Measurements from ENCODE around the gene MAPK7. TPM values are rescaled to one million over a fixed set of nuclear protein-coding genes. Genes with fewer than 3 reads are reported as not detected.
A peak's percentile ranks its signal among the peaks of the same experiment; 100 is the strongest.

The MAPK7 gene
- total RNA-seq, 1 donor from 2014 or later = 44.3 TPM

- H3K27ac Mint-ChIP-seq = no peak overlapping the region
- no peak for TF ChIP-seq CTCF (conservative IDR thresholded peaks at IDR 0.05)
- no peaks in the 10 kb centered on the region for H3K9me3 Mint-ChIP-seq
- H3K36me3 Mint-ChIP-seq = peaks cover 19% of the 10 kb centered on the region
- H3K27me3 Mint-ChIP-seq = no peaks in the 10 kb centered on the region
- peak overlapping the region; percentile 68 for H3K4me3 Mint-ChIP-seq
- no peak for DNase-seq (ENCODE audit: extremely low spot score, unreplicated experiment)
- peaks cover 38% of the 10 kb centered on the region for H3K4me1 Mint-ChIP-seq (ENCODE audit: unreplicated experiment)
Measured at GRCh38 chr17:19380481-19381301, 2.4 kb downstream of the MAPK7 start.

- Mint-ChIP-seq H3K36me3 (peaks cover 19% of the 10 kb centered on the region), H3K27ac (no peak overlapping the region), H3K4me3 (no peak overlapping the region)
Measured at GRCh38 chr17:19381361-19381740, 3.1 kb downstream of the MAPK7 start.

GRCh38 chr17:19381741-19382444 is 3.6 kb downstream of the MAPK7 start:
- H3K27ac Mint-ChIP-seq = no peak overlapping the region
- H3K4me1 Mint-ChIP-seq (ENCODE audit: unreplicated experiment) = peaks cover 36% of the 10 kb centered on the region
- no peak for TF ChIP-seq CTCF (conservative IDR thresholded peaks at IDR 0.05)
- no peak for DNase-seq (ENCODE audit: extremely low spot score, unreplicated experiment)
- H3K27me3 Mint-ChIP-seq = no peaks in the 10 kb centered on the region
- H3K4me3 Mint-ChIP-seq = no peak overlapping the region
- H3K9me3 Mint-ChIP-seq = no peaks in the 10 kb centered on the region
- peaks cover 19% of the 10 kb centered on the region for H3K36me3 Mint-ChIP-seq

More at GRCh38 chr17:19381361-19381740, 3.1 kb downstream of the MAPK7 start:
- no peak for TF ChIP-seq CTCF (conservative IDR thresholded peaks at IDR 0.05)
- Mint-ChIP-seq H3K27me3 (no peaks in the 10 kb centered on the region), H3K4me1 (ENCODE audit: unreplicated experiment) (peaks cover 36% of the 10 kb centered on the region), H3K9me3 (no peaks in the 10 kb centered on the region)
- no peak for DNase-seq (ENCODE audit: extremely low spot score, unreplicated experiment)

GRCh38 chr17:19382531-19383444 is 4.5 kb downstream of the MAPK7 start:
- no peaks in the 10 kb centered on the region for H3K27me3 Mint-ChIP-seq
- H3K27ac Mint-ChIP-seq = no peak overlapping the region
- H3K9me3 Mint-ChIP-seq = no peaks in the 10 kb centered on the region
- peaks cover 38% of the 10 kb centered on the region for H3K4me1 Mint-ChIP-seq (ENCODE audit: unreplicated experiment)
- no peak for TF ChIP-seq CTCF (conservative IDR thresholded peaks at IDR 0.05)
- peaks cover 19% of the 10 kb centered on the region for H3K36me3 Mint-ChIP-seq
- no peak overlapping the region for H3K4me3 Mint-ChIP-seq
- no peak for DNase-seq (ENCODE audit: extremely low spot score, unreplicated experiment)

- Mint-ChIP-seq H3K4me3 (peak overlapping the region; percentile 67), H3K4me1 (ENCODE audit: unreplicated experiment) (peaks cover 43% of the 10 kb centered on the region), H3K27me3 (no peaks in the 10 kb centered on the region), H3K36me3 (peaks cover 19% of the 10 kb centered on the region), H3K27ac (peak overlapping the region; percentile 68), H3K9me3 (no peaks in the 10 kb centered on the region)
- no peak for DNase-seq (ENCODE audit: extremely low spot score, unreplicated experiment)
- no peak for TF ChIP-seq CTCF (conservative IDR thresholded peaks at IDR 0.05)
Measured at GRCh38 chr17:19383681-19384470, 5.6 kb downstream of the MAPK7 start.

All from type B pancreatic cell (in vitro differentiated cells).